T-helper 22 cell (primary cell): ENCODE measurements around the gene DRC3.
"Not testable (repeated sequence)": the region's sequence is repeated elsewhere in the genome, so short reads cannot be mapped to it uniquely, and the experiment has no call there.

Experiments
- DNase-seq: peaks from one replicate; pipeline ENCODE4 v3.0.0-alpha.2; 2020; ENCODE audit warnings: low read depth

Gene DRC3

GRCh38 chr17:17994271-17995069, 21.8 kb downstream of the DRC3 start:
- no peak for DNase-seq

GRCh38 chr17:17995887-17996286, 23.2 kb downstream of the DRC3 start:
- DNase-seq: not testable (repeated sequence)

- DNase-seq: no peak
Measured at GRCh38 chr17:17998934-17999333, 26.3 kb downstream of the DRC3 start.

- DNase-seq: no peak
Measured at GRCh38 chr17:17999364-18000029, 26.8 kb downstream of the DRC3 start.

- DNase-seq: no peak
Measured at GRCh38 chr17:18000030-18000408, 27.4 kb downstream of the DRC3 start.

GRCh38 chr17:18002171-18002570, 29.5 kb downstream of the DRC3 start:
- DNase-seq: no peak

- DNase-seq: no peak
Measured at GRCh38 chr17:18004345-18004744, 31.7 kb downstream of the DRC3 start.

- DNase-seq: no peak
Measured at GRCh38 chr17:18004884-18005305, 32.2 kb downstream of the DRC3 start.

- no peak for DNase-seq
Measured at GRCh38 chr17:18005496-18005895, 32.8 kb downstream of the DRC3 start.

- no peak for DNase-seq
Measured at GRCh38 chr17:18006495-18007239, 34.0 kb downstream of the DRC3 start.

GRCh38 chr17:18008496-18009268, 36.0 kb downstream of the DRC3 start:
- DNase-seq: no peak

GRCh38 chr17:18009609-18010420, 37.2 kb downstream of the DRC3 start:
- no peak for DNase-seq

- no peak for DNase-seq
Measured at GRCh38 chr17:18011286-18011685, 38.6 kb downstream of the DRC3 start.

GRCh38 chr17:18014006-18014405, 41.3 kb downstream of the DRC3 start:
- no peak for DNase-seq

- no peak for DNase-seq
Measured at GRCh38 chr17:18015593-18015992, 42.9 kb downstream of the DRC3 start.

GRCh38 chr17:18016426-18016825, 43.8 kb downstream of the DRC3 start:
- DNase-seq: no peak

- DNase-seq: no peak
Measured at GRCh38 chr17:18017958-18018357, 45.3 kb downstream of the DRC3 start.

- DNase-seq: no peak
Measured at GRCh38 chr17:18018411-18018921, 45.8 kb downstream of the DRC3 start.

- DNase-seq: no peak
Measured at GRCh38 chr17:18019838-18020154, 47.1 kb downstream of the DRC3 start.

GRCh38 chr17:18020971-18021370, 48.3 kb downstream of the DRC3 start:
- no peak for DNase-seq

- no peak for DNase-seq
Measured at GRCh38 chr17:18021372-18021771, 48.7 kb downstream of the DRC3 start.
